GM12891 (cell line): ENCODE results near the gene DNAH12.
A peak's percentile ranks its signal among the peaks of the same experiment; 100 is the strongest.

Experiments
- DNase-seq: peaks from one replicate; pipeline ENCODE4 v3.0.0; 2011; ENCODE audit warnings: low spot score; ENCODE audit not compliant: insufficient read length
- FAIRE-seq: peaks from 2 replicates; lab custom pipeline; 2011; peaks lifted over from hg19 to GRCh38; lab: Jason Lieb, UNC
- PAX5 ChIP-seq: IDR thresholded peaks from 2 replicates; pipeline ENCODE4 v1.6.1; 2011; ENCODE audit warnings: low read length, moderate library complexity, mild to moderate bottlenecking; ENCODE audit not compliant: insufficient read depth, severe bottlenecking
- POLR2A ChIP-seq: IDR thresholded peaks from 2 replicates; pipeline ENCODE4 v1.6.1; 2011; ENCODE audit warnings: low read depth, low read length, control low read depth
- POLR2AphosphoS5 ChIP-seq: IDR thresholded peaks from 2 replicates; pipeline ENCODE4 v1.6.1; 2011; ENCODE audit warnings: low read depth, low read length, control low read depth
- POU2F2 ChIP-seq: IDR thresholded peaks from 2 replicates; pipeline ENCODE4 v1.6.1; 2011; ENCODE audit warnings: low read depth, mild to moderate bottlenecking, control low read depth, low read length, moderate library complexity
- SPI1 ChIP-seq: IDR thresholded peaks from 2 replicates; pipeline ENCODE4 v1.6.1; 2011; ENCODE audit warnings: low read depth, low read length, control low read depth
- TAF1 ChIP-seq: IDR thresholded peaks from 2 replicates; pipeline ENCODE4 v1.6.1; 2011; ENCODE audit warnings: low read depth, low read length, control low read depth

DNAH12 gene

DNA sequence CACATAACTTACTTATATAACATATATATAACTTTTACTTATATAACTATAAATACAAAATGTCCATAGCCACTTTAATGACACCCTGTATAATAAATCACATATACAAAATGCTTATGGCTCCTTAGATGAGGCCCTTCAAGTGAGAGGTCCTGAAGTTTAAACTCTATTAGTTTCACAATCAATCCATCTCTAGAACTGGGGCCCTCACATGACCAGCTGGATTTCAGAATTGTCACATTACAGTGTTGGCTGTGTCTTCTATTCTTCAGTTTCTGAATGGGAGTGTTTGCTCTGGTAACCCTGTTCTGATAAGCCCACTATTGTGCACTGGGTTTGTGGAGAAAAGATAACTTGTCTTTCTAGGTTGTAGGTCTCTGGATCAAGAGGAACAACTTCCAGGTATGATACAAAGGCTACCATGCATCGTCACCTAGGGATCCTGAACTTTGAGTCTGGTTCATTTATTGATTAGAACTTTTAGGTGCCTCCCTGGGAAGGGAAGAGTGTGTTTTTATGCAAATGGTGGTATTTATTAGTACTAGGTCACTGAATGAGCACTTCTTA, 107.9 kb downstream of the DNAH12 start:
- TF ChIP-seq SPI1 (no peak), TAF1 (no peak), POLR2A (no peak), POU2F2 (no peak), PAX5 (no peak), POLR2AphosphoS5 (no peak)
- no peak for DNase-seq
- no peak for FAIRE-seq

GRCh38 chr3:57434041-57434440, 110.1 kb downstream of the DNAH12 start:
- FAIRE-seq (no peak), DNase-seq (no peak)
- no peak for TF ChIP-seq POLR2AphosphoS5
- no peak for TF ChIP-seq TAF1
- no peak for TF ChIP-seq SPI1
- TF ChIP-seq POU2F2 = no peak
- TF ChIP-seq PAX5 = no peak
- TF ChIP-seq POLR2A = no peak

- DNase-seq = no peak
Measured at GRCh38 chr3:57423335-57423734, 120.8 kb downstream of the DNAH12 start.

GRCh38 chr3:57421336-57421735, 122.8 kb downstream of the DNAH12 start:
- FAIRE-seq (no peak), DNase-seq (no peak)
- no peak for TF ChIP-seq TAF1
- no peak for TF ChIP-seq SPI1
- no peak for TF ChIP-seq PAX5
- TF ChIP-seq POLR2AphosphoS5 = no peak
- no peak for TF ChIP-seq POLR2A
- TF ChIP-seq POU2F2 = no peak

More at GRCh38 chr3:57423335-57423734, 120.8 kb downstream of the DNAH12 start:
- TF ChIP-seq PAX5 (no peak), POU2F2 (no peak), POLR2AphosphoS5 (no peak), SPI1 (no peak), POLR2A (no peak), TAF1 (no peak)
- no peak for FAIRE-seq

DNA sequence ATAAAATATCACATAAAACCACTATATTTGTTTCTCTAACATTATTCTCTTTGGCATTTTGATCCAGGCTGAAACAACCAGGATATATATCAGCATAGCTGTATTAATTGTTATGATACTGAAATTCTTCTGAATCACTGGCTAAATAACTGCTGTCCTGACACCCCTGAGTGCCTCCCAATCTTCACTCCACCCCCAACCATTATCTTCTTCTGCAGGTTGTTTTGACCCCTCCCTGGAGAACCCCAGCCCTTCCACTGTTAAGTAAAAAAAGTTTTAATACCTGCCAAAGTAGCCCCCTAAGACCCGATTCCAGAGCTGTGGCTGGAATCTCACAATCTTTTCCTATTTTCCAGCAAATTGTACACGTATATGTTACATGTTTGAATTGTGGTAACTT, 124.1 kb downstream of the DNAH12 start:
- TF ChIP-seq POU2F2 (no peak), POLR2A (no peak), SPI1 (no peak), POLR2AphosphoS5 (no peak), TAF1 (no peak), PAX5 (no peak)
- FAIRE-seq = no peak

DNA sequence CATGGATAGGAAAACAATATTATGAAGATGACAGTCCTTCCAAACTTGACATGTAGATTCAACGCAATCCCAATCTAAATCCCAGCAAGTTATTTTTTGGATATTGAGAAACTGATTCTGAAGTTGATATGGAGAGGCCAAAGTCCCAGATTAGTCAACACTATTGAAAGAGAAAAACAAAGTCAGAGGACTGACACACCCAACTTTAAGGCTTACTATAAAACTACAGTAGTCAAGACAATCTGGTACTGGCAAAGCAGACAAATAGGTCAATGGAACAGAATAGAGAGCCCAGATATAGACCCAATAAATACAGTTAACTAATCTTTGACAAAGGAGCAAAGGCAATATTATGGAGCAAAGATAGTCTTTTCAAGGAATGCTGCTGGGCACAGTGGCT, 132.4 kb downstream of the DNAH12 start:
- FAIRE-seq (no peak), DNase-seq (no peak)
- no peak for TF ChIP-seq POLR2A

More for the DNA sequence above, 124.1 kb downstream of the DNAH12 start:
- DNase-seq = no peak

- no peak for DNase-seq
- no peak for FAIRE-seq
- TF ChIP-seq SPI1 = no peak
- no peak for TF ChIP-seq POLR2A
Measured at GRCh38 chr3:57409471-57409870, 134.7 kb downstream of the DNAH12 start.

- TF ChIP-seq TAF1 = no peak
- TF ChIP-seq POLR2A = no peak
- no peak for TF ChIP-seq POLR2AphosphoS5
- no peak for TF ChIP-seq PAX5
- no peak for TF ChIP-seq POU2F2
- no peak for TF ChIP-seq SPI1
- FAIRE-seq (no peak), DNase-seq (no peak)
Measured at GRCh38 chr3:57402675-57403074, 141.5 kb downstream of the DNAH12 start.

GRCh38 chr3:57397175-57398026, 146.7 kb downstream of the DNAH12 start:
- no peak for FAIRE-seq
- TF ChIP-seq POU2F2 (no peak), TAF1 (no peak), SPI1 (no peak), POLR2A (no peak), PAX5 (no peak), POLR2AphosphoS5 (no peak)
- peak; percentile 33 for DNase-seq

- DNase-seq (no peak), FAIRE-seq (no peak)
- TF ChIP-seq SPI1 (peak; percentile 87), POLR2AphosphoS5 (no peak), POU2F2 (no peak)
Measured at GRCh38 chr3:57393977-57394376, 150.2 kb downstream of the DNAH12 start.
